Inflammatory macrophage (primary cell): ENCODE data around the gene SLAIN2.
A peak's percentile ranks its signal among the peaks of the same experiment; 100 is the strongest.

Experiments used
- DNase-seq, 2 donors: peaks; one replicate each; pipeline ENCODE4 v3.0.0-alpha.2; 2020 to 2022

The SLAIN2 gene

DNA sequence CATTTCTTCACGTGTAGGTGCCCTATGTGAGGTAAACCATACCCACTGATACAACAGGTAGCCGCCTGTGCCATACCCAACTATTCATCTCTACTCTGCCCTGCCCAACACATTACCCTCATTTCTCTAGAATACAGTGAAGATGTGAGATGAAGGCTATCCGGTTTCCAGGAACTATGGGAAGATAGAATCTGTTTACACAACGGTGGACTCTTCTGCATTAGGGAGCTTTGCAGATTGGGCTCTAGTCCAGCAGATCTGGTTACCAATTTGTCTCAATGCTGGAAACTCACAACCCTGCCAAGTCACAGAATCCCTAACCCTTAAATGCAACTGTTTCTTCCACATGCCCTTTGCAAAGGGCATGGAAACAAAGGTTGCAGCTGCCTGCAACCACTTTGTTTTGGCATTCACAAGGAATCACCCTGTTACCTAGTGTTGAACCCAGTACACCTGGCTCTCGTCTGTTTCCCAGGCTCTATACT, 6.4 kb upstream of the SLAIN2 start:
- no peak for DNase-seq

DNA sequence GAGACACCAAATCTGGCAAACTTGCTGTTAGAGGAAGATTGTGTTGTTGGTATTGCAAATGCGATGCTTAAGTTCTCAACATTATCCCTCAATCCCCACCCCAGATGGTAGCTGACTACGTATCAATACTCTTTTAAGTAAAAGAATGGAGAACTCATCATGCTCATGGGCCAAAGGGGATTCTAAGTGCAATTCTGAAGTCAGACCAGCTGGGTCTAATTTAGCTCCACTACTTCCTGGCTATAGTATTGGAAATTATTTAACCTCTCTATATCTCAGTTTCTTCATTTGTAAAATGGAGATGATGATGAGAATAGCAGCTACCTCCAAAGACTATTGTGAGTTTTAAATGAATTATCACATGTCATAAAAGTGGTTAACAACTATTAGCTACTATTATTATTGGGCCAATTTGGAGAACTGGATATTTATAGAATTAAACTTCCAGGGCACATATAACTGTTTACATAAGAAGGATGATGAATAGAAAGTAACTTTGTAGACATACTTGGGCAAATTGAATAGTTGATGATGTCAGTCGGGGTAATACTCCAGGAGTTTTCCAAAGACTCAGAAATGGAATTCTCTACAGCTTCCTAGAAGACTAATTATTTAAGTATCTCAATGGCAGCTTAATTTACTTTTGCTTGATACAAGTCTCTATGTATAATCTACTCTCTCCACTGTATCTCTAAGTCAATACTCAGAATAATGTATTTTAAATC, 5.0 kb upstream of the SLAIN2 start:
- no peak for DNase-seq

DNA sequence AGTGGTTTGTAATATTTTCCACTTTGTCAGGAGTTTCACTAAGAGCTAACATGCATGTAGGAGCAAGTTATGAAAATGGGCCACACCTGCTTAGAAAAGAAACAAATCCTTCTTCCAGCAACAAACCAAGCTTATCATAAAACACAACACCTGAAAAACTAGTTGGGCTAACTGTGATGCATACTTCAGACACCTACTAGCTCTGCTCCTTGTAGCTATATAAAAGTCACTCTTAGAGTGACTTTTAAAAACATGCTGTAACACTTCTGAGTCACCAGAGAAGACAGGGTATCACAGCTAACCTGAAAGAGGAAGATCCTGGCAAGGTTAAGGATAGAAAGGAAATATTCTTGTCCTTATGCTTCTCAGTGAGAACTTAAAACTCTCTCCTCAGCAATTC, 3.6 kb upstream of the SLAIN2 start:
- DNase-seq, result peak in 1 of 2 donors; percentile 26

DNA sequence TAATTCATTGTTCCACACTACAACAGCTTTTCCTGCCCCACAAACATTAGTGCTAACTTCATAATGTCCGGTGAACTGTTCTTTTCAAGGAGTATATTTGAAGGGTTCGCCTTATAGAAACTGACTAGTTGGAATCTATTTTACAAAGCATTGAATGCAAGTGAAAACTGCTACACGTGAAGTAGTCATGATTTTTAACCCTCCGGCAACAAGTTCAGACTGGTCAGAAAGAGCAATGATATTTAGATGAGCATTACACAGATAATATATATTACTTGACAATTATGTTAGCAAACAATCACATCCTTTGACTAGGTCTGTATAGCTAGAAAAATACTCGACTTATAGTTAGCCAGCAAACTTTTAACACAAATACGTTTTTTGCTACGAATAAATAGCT, 1.7 kb upstream of the SLAIN2 start:
- DNase-seq, result no peak

DNA sequence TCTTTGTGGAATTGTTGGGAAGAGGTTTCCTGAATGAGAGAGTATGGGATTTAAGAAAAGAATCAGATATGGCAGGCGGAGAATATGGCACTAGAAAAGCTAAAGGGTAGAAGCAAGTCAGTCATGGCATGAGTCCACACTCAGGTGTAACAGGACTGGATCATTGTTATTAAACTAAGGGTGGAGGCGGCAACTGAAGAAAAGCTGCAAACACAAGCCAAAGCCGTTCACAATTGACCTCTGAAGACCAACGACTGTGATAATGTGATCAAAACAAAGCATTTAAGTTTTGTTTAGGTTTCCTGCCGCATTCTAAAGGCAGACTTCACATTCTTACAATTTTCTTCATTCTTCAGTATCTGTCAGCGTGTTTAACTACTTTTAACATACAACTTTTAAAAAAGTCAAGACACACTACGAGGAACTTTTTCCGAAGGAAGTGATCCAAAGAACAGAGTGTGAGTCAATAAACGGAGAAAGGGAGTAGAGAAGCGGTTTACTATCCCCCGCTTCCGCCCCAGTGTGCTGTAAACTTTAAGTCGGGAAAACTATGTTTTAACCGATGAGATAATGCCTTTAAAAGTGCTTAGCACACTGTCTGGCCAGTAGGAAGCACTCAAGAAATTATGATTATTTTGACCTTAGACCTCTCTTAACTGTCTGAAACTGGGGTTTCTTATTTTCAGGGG, 909 bp upstream of the SLAIN2 start:
- DNase-seq, result peak; percentile 77 to 80

DNA sequence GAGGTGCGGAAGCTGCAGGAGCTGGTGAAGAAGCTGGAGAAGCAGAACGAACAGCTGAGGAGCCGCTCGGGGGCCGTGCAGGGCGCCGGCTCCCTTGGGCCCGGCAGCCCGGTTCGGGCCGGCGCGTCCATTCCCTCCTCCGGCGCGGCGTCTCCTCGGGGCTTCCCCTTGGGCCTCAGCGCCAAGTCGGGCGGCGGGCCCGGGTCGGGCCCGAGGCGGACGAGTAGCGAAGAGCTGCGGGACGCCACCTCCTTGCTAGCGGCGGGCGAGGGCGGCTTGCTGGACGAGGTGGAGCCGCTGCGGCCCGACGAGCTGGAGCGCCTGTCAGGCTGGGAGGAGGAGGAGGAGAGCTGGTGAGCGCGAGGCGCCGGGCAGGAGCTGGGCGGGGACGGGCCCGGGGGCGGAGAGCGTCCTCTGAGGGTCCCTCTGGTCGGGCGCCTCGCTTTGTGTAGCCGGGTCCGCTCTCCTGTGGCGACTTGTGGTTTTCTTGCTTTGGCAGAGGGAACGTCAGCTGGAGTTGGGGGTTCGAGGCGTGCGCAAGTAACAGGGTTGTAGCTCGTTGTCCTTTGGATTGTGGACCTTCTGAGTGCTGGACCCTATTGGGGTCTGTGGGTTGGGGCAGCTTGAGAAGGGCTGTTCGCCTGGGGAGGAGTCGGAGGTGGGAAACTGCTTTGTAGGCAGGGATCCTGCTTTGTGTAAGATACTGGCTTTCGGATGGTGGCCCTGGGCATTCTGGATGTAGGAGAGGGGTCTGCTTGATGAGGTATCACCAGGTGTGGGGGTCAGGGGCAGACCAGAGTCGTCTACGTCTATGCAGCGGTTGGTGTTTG, 662 bp downstream of the SLAIN2 start:
- no peak for DNase-seq

DNA sequence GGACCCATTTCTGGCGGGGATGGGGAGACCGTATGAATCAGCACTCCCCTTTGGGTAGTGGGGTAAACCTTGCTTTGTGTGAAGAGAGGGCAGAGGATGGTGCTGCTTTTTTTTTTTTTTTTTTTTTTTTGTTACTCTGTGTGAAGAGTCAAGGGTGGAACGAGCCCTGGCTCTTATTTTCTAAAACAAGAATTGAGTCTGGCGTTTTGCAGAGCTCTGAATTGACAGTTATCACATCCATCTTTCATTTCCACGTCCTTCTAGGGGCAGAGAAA, 1.2 kb downstream of the SLAIN2 start:
- DNase-seq, result no peak

DNA sequence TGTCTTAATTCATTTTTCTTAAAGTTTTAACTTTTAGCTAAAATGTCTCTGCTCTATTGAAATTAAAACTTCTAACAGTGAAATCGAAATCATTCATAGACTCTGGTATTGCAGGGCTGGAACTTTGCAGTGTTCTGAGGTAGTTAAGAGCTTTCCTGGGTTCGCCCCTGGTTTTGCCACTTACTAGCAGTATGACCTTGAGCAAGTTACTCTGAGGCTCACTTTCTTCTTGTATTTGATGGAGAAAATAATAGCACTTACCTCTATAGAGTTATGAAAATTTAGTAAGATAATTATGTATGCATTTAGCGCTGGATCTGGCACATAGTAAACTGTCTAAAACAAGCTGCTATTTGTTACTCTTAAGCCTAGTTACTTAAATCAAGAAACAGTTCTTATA, 1.7 kb downstream of the SLAIN2 start:
- DNase-seq, result no peak

DNA sequence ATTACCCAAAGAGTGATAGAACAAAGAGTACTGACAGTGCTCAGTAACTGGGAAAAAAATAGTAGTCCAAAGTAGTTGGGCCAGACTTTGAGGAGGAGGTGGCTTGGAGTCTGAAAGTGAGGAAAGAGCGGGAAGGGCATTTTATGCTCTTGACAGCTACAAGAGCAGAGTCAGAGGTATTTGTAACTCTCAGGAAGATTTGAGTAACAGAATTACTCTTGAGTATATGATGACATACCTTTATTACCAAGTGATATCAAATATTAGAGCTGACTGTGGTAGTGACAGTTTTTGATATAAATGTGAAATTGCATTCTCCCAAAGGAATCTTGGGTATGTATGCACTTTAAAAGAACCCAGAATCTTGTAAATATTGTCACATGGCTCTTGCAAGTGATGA, 2.2 kb downstream of the SLAIN2 start:
- DNase-seq, result peak; percentile 35 to 42

DNA sequence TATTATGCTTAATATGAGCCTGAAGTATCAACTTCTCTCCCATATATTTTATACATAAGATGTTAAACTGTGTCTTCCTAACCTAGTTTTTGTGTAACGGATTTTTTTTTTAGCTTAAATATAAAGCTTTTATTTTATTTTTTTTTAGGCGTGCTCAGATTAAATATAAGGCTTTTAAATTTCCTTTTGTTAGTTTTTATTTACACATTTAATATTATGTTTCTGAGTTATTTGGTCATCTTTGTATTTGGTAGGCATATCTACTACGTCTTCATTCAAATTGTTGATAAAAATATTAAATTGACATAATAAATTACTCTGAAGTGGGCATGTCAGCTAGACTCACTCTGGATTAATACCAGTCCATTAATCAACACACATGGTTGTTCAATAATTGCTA, 4.2 kb downstream of the SLAIN2 start:
- no peak for DNase-seq

DNA sequence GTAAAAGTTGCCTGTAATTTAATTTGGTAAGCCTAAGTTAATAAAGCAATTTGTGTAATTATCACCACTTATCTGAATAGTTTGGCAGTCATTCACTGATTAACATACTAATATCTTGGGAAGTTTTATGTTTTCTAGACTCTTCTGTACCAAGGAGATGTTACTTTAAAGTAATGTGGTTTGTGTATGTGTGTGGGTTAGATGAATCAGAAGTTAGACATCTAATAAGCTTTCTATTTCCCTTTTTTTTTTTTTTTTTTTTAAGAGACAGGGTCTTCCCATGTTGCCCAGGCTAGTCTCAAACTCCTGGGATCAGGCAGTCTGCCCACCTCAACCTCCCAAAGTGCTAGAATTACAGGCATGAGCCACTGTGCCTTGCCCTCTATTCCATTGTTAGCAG, 5.3 kb downstream of the SLAIN2 start:
- DNase-seq, result no peak

DNA sequence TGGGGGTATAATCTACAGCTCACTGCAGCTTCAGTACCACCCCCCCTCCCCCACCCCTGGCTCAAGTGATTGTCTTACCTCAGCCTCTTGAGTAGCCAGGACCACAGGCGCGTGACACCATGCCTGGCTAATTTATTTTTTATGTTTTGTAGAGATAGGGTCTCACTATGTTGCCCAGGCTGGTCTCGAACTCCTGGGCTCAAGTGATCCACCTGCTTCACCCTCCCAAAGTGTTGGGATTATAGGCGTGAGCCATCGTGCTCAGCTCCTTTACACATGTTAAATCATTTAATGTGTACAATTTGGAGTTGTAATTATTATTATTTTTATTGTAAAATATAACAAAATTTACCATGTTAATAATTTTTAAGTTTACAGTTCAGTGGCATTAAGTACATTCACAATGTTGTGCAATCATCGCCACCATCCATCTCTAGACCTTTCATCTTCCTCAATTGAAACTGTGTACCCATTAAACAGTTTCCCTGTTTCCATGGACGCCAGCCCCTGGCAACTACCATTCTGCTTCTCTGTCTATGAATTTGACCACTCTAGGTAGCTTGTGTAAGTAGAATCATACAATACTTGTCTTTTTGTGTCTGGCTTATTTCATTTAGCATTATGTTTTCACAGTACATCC, 6.1 kb downstream of the SLAIN2 start:
- no peak for DNase-seq

DNA sequence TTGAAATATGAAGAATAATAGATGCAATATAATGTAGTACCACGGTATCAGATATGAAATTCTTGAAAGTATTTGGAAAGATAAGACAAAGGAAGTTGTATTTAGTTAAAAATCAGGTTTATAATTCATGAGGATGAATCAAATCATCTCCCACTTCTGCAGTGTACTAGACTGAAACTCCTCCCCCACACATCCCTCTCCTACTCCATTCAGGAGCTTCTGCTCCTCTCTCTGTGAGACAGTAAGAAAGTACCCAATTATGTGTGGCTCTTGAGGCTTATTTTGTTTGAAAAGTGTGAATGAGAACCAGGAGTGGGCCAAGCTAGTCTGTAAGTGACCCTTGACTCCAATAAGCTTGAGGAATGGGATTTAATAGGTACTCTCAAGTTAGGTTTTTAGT, 9.5 kb downstream of the SLAIN2 start:
- no peak for DNase-seq

DNA sequence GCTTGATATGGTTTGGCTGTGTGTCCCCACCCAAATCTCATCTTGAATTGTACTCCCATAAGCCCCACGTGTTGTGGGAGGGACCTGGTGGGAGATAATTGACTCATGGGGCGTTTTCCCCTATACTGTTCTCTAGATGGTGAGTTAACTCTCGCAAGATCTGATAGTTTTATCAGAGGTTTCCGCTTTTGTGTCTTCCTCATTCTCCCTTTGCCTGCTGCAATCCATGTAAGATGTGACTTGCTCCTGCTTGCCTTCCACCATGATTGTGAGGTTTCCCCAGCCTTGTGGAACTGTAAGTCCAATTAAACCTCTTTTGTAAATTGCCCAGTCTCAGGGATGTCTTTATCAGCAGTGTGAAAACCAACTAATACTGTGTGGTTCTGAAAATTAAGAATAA, 11.5 kb downstream of the SLAIN2 start:
- no peak for DNase-seq

DNA sequence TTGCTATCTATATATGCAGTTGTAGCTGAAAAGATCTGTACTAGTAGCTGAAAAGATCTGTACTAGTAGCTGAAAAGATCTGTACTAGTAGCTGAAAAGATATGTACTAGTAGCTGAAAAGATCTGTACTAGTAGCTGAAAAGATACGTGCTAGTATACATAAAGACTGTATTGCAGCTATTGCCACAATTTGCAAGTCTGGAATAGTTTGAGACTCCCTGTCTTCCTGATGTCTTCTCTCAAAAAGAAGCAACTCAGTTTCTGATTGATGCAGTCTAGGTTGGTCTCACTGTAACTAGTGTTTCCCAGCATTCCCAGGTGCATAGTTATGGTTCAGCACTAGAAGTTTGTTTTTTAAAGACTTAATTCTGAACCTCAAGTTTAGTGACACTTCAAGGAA, 15.0 kb downstream of the SLAIN2 start:
- DNase-seq, result no peak

DNA sequence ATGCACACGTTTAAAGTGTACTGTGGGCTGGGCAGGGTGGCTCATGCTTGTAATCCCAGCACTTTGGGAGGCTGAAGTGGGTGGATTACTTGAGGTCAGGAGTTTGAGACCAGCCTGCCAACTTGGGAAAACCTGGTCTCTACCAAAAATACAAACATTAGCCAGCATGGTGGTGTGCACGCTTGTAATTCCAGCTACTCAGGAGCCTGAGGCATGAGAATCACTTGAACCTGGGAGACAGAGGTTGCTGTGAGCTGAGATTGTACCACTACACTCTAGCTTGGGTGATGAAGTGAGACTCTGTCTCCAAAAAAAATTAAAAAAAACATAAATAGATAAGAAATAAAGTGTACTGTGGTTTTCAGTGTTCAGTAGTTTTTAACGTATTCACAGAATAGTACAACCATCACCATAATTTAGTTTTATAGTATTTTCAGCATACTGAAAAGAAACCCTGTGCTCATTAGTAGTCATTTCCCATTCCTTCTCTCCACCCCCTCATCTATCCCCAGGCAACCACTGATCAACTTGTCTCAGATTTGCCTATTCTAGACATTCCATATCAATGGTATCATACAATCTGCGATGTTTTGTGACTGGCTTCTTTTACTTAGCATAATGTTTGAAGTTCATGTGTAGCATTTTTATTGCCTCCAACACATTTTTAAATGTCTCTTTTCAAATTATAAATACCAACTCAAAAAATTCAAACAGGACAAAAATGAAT, 19.1 kb downstream of the SLAIN2 start:
- DNase-seq, result no peak

DNA sequence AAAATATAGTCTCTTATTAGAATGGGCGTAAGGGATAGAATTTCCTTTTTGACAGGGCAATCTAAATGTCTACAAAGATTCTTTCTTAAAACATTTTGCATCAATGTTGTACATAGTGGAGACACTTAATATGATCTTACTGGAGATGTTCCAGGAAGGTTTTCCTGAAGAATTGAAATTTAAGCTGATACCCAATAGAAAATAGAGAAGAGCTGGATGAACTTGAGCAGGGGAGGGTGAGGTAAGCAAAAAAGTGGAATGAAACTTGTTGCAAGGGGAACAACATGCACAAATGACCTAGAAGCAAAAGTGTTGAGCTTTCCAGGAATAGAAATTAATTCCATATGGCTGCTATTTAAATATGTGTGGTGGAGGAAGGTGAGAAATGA, 19.7 kb downstream of the SLAIN2 start:
- no peak for DNase-seq

DNA sequence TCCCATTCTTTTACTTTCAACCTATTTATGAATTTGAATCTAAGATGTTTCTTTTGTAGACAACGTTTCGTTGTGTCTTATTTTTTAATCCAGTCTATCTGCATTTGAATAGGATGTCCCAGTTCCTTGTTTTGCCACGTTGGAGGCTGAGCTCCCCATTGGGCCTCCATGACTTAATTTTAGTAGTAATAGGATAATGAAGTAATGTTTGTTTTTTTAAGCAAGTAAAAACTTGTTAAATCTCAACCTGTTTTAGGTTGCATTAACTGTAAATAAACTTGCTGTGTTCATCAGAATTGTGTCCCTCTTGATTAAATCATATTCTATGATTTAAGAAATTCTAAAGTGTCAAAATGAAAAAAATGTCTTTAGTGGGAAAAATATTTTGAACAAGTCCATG, 25.3 kb downstream of the SLAIN2 start:
- DNase-seq, result no peak

DNA sequence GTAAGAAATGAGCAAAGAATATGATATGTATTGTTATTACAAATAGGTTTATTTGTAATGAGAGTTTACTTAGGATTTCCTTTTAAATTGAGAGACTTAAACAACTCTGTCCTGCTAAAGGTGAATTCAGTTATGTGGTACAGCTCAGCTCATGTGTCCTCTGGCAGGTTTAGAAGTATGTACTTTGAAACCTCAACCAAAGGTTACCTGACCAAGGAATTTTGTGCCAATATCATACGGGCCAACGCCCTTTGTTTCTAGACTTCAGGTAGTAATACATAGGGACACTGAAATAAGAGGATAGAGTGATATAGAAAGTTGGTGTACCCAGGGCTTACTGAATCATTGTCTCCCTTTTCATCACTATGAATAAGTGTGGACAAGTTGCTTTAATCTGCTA, 25.7 kb downstream of the SLAIN2 start:
- no peak for DNase-seq

DNA sequence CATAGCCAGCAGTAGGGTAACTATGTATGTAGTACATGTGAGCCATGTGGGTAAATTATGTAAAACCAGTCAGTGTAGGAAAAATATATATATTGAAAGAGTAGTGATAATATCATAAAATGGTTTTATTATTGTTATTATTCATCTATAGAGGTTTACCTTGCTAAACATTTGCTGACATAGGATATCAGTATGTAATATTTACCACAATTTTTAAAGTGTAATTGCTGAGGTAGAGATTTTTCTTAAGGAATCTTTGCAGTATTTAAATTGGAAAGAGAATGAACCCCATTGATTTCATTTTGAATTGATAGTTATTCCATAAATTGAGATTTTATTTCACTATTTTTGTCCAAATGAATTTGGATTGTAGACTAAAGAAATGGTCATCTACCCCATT, 27.1 kb downstream of the SLAIN2 start:
- no peak for DNase-seq

DNA sequence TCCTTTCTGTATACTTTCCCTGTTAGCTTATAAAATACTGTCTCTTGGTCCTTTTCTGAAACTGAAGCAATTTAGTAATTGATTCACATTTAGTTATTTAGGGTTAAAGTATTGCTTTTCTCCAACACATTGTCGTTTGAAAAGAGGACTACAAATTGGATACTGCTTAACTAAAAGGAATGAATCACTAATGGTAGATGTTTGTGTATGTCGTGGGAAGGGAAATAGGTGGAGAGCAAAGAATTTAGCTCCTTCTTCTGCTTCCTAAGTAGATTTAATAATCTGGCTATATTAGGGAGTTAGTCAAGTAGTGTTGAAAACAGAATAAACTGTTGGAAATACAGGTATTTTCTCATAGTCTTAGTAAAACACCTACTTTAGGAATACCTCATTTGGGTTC, 27.9 kb downstream of the SLAIN2 start:
- DNase-seq, result no peak

DNA sequence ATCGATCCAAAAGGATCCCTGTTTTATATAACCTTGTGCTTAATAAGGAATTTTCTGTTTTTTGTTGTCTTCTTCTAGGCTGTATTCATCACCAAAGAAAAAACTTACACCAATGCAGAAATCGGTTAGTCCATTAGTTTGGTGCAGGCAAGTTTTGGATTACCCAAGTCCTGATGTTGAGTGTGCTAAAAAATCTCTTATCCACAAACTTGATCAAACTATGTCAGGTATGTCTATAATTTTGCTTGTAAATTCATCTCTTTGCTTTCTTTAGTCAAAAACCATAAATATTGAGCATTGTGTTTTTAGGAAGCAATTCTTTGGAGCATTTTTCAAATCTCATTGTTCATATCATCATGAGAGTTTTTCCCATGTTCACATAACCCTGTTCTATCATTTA, 28.4 kb downstream of the SLAIN2 start:
- DNase-seq, result no peak
